Panc1 (cell line): Measurements from ENCODE around the gene GBE1. TPM values are rescaled to one million over a fixed set of nuclear protein-coding genes. Genes with fewer than 3 reads are reported as not detected.

ENCODE experiments used
- ATAC-seq: fragments of 200-7000 bp; cut with Tn5 transposase; 2 replicates; pipeline ENCODE4 v1.9.1; 2020; ENCODE audit warnings: mild to moderate bottlenecking, moderate library complexity
- BruUV-seq: library from RNA; stranded (reverse); fragments of 400-500 nt; replicated peaks from 2 replicates; lab custom pipeline; 2021; lab: Mats Ljungman, UMichigan
- CTCF ChIA-PET: fragments of 300-600 bp; sonication (Branson Sonifier 250); formaldehyde crosslinking; loops from one replicate; lab custom pipeline; 2022; ENCODE audit warnings: antibody characterized with exemption; lab: Charles Lee
- POLR2A ChIA-PET: fragments of 300-600 bp; sonication (Branson Sonifier 250); formaldehyde crosslinking; loops from one replicate; lab custom pipeline; 2022; ENCODE audit warnings: antibody characterized with exemption; lab: Charles Lee
- DNase-seq: peaks from one replicate; pipeline ENCODE4 v3.0.0-alpha.2; 2010; ENCODE audit warnings: low read depth, low spot score
- H3K27ac ChIP-seq: 2 replicates; pipeline ENCODE4 v1.5.1; 2011; ENCODE audit warnings: mild to moderate bottlenecking, low read length, inconsistent platforms
- H3K27me3 ChIP-seq: fragments of 200-500 bp; sonication (Bioruptor generic); 2 replicates; pipeline ENCODE4 v1.6.0; 2014; ENCODE audit warnings: low read length, inconsistent platforms; ENCODE audit not compliant: control insufficient read depth, insufficient read depth
- H3K36me3 ChIP-seq: fragments of 200-500 bp; sonication (Bioruptor generic); 2 replicates; pipeline ENCODE4 v1.5.1; 2014; ENCODE audit warnings: inconsistent platforms, mild to moderate bottlenecking, low read length, moderate library complexity; ENCODE audit not compliant: control insufficient read depth, insufficient read depth
- H3K4me1 ChIP-seq: 2 replicates; pipeline ENCODE4 v1.5.1; 2011; ENCODE audit warnings: inconsistent platforms, mild to moderate bottlenecking, low read length, moderate library complexity; ENCODE audit not compliant: control insufficient read depth, insufficient read depth
- H3K4me3 ChIP-seq, 2 experiments: 2 replicates each; pipeline ENCODE4 v1.5.1; 2011 to 2012; ENCODE audit warnings: low read depth in 2 of 2, low read length in 2 of 2, mild to moderate bottlenecking in 2 of 2, inconsistent platforms in 1 of 2, moderate library complexity in 1 of 2
- H3K9me3 ChIP-seq: fragments of 200-500 bp; sonication (Bioruptor generic); 2 replicates; pipeline ENCODE4 v1.5.1; 2014; ENCODE audit warnings: low read depth, mild to moderate bottlenecking, inconsistent platforms, low read length, moderate library complexity; ENCODE audit not compliant: control insufficient read depth, insufficient read depth
- CTCF ChIP-seq: fragments of 450-650 bp; IDR thresholded peaks from 2 replicates; pipeline ENCODE4 v1.5.1; 2017; ENCODE audit warnings: mild to moderate bottlenecking
- POLR2AphosphoS5 ChIP-seq: IDR thresholded peaks from 2 replicates; pipeline ENCODE4 v1.6.1; 2012; ENCODE audit warnings: mild to moderate bottlenecking, low read depth, low read length, moderate library complexity
- REST ChIP-seq, 2 experiments: IDR thresholded peaks; 2 replicates each; pipeline ENCODE4 v1.6.1; 2011 to 2012; ENCODE audit warnings: low read depth in 2 of 2, control low read depth in 1 of 2, low read length in 1 of 2, mild to moderate bottlenecking in 1 of 2, moderate library complexity in 1 of 2; ENCODE audit not compliant: insufficient read depth in 1 of 2
- SIN3A ChIP-seq: IDR thresholded peaks from 2 replicates; pipeline ENCODE4 v1.6.1; 2012; ENCODE audit warnings: low read depth, mild to moderate bottlenecking, low read length, moderate library complexity, borderline replicate concordance; ENCODE audit not compliant: insufficient read depth
- TCF7L2 ChIP-seq: IDR thresholded peaks from 2 replicates; pipeline ENCODE4 v1.6.1; 2011; ENCODE audit warnings: mild to moderate bottlenecking, low read depth, low read length, inconsistent platforms
- in situ Hi-C: cut with HindIII; loops from 2 replicates; pipeline ENCODE4 v1.10.0; 2016; ENCODE audit warnings: low sequenced_read_pairs, low pct_unique_long_range_greater_than_20kb
- intact Hi-C: fragments of 100-400 bp; cut with micrococcal nuclease; formaldehyde crosslinking; loops from one replicate; pipeline ENCODE4 v1.10.0; 2022; ENCODE audit not compliant: unreplicated experiment
- total RNA-seq: library from RNA; stranded (reverse); gene quantifications from one replicate; pipeline ENCODE4 v1.2.1, GENCODE V29; 2021; ENCODE audit not compliant: unreplicated experiment

The GBE1 gene
- total RNA-seq, 1 experiment from 2014 or later = 30.4 TPM

GRCh38 chr3:81443958-81444357 is 317.5 kb downstream of the GBE1 start:
- no peak overlapping the region for H3K4me3 ChIP-seq
- intact Hi-C loops (no loop called here), in situ Hi-C loops (no loop called here)
- no peaks in the 10 kb centered on the region for H3K36me3 ChIP-seq
- TF ChIP-seq TCF7L2 (no peak), CTCF (no peak), POLR2AphosphoS5 (no peak), REST (IDR thresholded peaks at IDR 0.05; ENCODE audit: insufficient read depth in 1 of 2, low read depth in 2 of 2, low read length in 1 of 2) (no peak), SIN3A (no peak)
- ChIA-PET CTCF (no interaction called here), POLR2A (no interaction called here)
- no peak for ATAC-seq
- no peaks in the 10 kb centered on the region for H3K4me1 ChIP-seq
- BruUV-seq = no TSS peak
- no peak overlapping the region for H3K27ac ChIP-seq
- no peaks in the 10 kb centered on the region for H3K9me3 ChIP-seq
- H3K27me3 ChIP-seq = no peaks in the 10 kb centered on the region
- DNase-seq = no peak

GRCh38 chr3:81443457-81443782 is 318.0 kb downstream of the GBE1 start:
- CTCF ChIA-PET = no interaction called here
- ATAC-seq (no peak), DNase-seq (no peak)
- no peak overlapping the region for H3K27ac ChIP-seq
- intact Hi-C loops (no loop called here), in situ Hi-C loops (no loop called here)
- H3K4me3 ChIP-seq = no peak overlapping the region
- no peaks in the 10 kb centered on the region for H3K4me1 ChIP-seq
- no peaks in the 10 kb centered on the region for H3K27me3 ChIP-seq
- POLR2A ChIA-PET = interaction anchor here (0.6 kb wide), 1 partner anchor 1367 kb away, joined by 10 read pairs; no protein-coding TSS in a partner anchor
- no TSS peak for BruUV-seq
- TF ChIP-seq POLR2AphosphoS5 = no peak
- no peak for TF ChIP-seq REST (IDR thresholded peaks at IDR 0.05; ENCODE audit: insufficient read depth in 1 of 2, low read depth in 2 of 2, low read length in 1 of 2)
- TF ChIP-seq CTCF = no peak
- TF ChIP-seq TCF7L2 = no peak
- TF ChIP-seq SIN3A = no peak
- H3K36me3 ChIP-seq = no peaks in the 10 kb centered on the region
- no peaks in the 10 kb centered on the region for H3K9me3 ChIP-seq
